Nephron progenitor cell (in vitro differentiated cells): ENCODE measurements around the gene GPSM1.

ENCODE experiments used
- DNase-seq: peaks from one replicate; pipeline ENCODE4 v3.0.0; 2021
- H3K27ac Mint-ChIP-seq: 2 replicates; pipeline ENCODE4 v1.8.0; 2021; ENCODE audit warnings: mild to moderate bottlenecking, moderate library complexity, mixed read lengths
- H3K27me3 Mint-ChIP-seq: 2 replicates; pipeline ENCODE4 v1.8.0; 2021; ENCODE audit warnings: mild to moderate bottlenecking, low read depth, mixed read lengths; ENCODE audit not compliant: poor library complexity
- H3K36me3 Mint-ChIP-seq: 2 replicates; pipeline ENCODE4 v1.8.0; 2021; ENCODE audit warnings: low read depth, mixed read lengths
- H3K4me1 Mint-ChIP-seq: 2 replicates; pipeline ENCODE4 v1.8.0; 2021; ENCODE audit warnings: mixed read lengths
- H3K4me3 Mint-ChIP-seq: 2 replicates; pipeline ENCODE4 v1.8.0; 2021; ENCODE audit warnings: mild to moderate bottlenecking, moderate library complexity, mixed read lengths
- H3K9me3 Mint-ChIP-seq: 2 replicates; pipeline ENCODE4 v1.8.0; 2021; ENCODE audit warnings: mild to moderate bottlenecking, moderate library complexity, mixed read lengths
- TF ChIP-seq, protein P1 (sequence below): fragments of 200-600 bp; sonication (generic); IDR thresholded peaks from 2 replicates; pipeline ENCODE4 v1.5.0; 2021; ENCODE audit warnings: antibody characterized with exemption

Gene GPSM1

DNA sequence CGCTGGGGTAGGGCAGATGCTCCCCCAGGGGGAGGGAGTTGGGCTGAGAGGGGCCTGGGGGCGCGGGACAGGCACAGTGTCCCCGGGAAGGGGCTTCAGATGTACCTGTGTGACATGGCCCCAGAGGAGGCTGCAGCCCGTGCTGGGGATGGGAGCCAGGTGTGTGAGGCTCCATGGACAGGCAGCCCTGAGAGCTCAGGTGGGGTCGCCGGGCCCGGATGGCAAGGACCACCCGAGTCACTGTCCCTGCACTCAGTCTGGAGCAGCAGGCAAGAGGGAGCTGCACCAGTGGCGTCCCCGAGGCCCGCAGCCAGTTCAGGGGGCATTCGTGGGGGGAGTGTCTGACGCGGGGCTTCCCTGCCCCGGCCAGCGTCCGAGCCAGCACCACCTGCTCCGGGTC lies 42.4 kb upstream of the GPSM1 start:
- no peak for DNase-seq
- Mint-ChIP-seq H3K9me3 (peaks cover 3% of the 10 kb centered on the region), H3K4me3 (no peak overlapping the region), H3K36me3 (no peaks in the 10 kb centered on the region), H3K27ac (no peak overlapping the region), H3K27me3 (peaks cover 27% of the 10 kb centered on the region), H3K4me1 (peaks cover 7% of the 10 kb centered on the region)
- TF ChIP-seq, protein P1, sequence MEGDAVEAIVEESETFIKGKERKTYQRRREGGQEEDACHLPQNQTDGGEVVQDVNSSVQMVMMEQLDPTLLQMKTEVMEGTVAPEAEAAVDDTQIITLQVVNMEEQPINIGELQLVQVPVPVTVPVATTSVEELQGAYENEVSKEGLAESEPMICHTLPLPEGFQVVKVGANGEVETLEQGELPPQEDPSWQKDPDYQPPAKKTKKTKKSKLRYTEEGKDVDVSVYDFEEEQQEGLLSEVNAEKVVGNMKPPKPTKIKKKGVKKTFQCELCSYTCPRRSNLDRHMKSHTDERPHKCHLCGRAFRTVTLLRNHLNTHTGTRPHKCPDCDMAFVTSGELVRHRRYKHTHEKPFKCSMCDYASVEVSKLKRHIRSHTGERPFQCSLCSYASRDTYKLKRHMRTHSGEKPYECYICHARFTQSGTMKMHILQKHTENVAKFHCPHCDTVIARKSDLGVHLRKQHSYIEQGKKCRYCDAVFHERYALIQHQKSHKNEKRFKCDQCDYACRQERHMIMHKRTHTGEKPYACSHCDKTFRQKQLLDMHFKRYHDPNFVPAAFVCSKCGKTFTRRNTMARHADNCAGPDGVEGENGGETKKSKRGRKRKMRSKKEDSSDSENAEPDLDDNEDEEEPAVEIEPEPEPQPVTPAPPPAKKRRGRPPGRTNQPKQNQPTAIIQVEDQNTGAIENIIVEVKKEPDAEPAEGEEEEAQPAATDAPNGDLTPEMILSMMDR = no peak

DNA sequence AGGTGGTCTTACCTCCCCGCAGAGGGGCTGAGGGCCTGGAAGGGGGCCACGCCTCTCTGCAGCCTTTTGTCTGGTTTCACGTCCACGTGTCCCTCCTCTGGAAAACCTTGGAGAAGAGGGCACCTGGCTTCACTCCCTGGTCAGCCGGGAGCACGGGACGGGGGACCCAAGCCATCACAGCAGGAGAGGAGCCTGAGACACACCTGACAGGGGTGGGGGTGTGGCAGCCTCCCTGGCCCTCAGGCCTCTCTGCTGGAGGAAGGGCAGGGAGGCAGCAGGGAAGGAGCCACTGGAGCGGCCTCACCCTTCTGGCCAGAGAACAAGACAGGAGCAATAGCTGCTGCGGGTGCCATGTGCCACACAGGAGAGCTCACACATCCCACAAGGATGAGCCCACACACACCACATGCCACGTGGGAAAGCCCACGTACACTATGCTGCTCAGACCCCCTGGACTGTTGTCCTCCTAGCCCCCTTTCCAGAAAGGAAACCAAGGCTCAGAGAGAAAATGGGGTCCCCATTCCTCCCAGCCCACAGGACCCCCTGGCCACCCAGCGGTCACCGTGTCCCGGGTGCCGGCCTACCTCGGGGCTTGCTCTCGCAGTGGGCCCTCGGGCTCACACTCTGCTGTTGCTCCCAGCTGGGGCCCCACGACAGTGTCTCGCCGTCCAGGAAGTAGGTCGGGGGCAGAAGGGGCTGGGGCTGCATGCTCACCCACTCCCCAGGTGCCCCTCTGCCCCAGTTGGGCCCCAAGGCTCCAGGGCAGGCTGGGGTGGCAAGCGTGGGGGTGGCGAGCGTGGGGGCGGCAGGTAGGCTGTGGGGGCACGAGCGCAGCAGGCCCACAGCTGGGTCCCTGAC lies 41.6 kb upstream of the GPSM1 start:
- H3K4me3 Mint-ChIP-seq = no peak overlapping the region
- TF ChIP-seq, protein P1 = no peak
- H3K9me3 Mint-ChIP-seq = no peaks in the 10 kb centered on the region
- DNase-seq = no peak
- H3K4me1 Mint-ChIP-seq = peaks cover 7% of the 10 kb centered on the region
- peaks cover 24% of the 10 kb centered on the region for H3K27me3 Mint-ChIP-seq
- no peak overlapping the region for H3K27ac Mint-ChIP-seq
- H3K36me3 Mint-ChIP-seq = no peaks in the 10 kb centered on the region

DNA sequence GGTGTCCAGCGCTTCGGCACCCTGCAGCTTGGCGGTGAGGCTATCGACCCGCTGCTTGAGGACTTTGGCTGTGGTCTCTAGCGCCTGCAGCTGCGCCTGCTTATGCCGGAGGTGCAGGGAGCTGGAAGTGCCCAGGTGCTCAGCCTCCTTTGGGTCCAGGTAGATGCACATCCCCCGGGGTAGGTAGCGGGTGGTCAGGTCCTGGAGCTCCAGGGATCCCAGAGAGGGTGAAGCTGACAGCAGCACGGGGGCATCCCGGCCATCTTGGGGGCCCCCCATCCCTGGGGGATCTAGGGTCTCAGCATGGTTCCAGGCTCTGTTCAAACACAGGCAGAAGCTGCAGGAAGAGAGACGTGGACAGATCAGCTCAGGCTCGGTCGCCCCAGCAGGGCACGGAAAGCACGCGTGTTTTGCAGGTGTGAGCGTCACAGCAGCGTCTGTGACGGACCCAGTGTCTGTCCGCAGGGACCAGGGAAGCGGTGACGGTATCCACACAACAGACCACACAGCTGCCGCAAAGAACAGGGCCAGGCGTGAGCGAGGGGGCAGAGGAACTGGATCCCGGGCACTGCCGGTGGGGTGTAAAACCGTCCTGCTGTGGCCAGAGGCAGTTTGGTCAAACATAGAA lies 40.9 kb upstream of the GPSM1 start:
- Mint-ChIP-seq H3K36me3 (no peaks in the 10 kb centered on the region), H3K9me3 (no peaks in the 10 kb centered on the region), H3K27me3 (peaks cover 24% of the 10 kb centered on the region), H3K4me3 (no peak overlapping the region), H3K4me1 (peaks cover 7% of the 10 kb centered on the region), H3K27ac (no peak overlapping the region)
- DNase-seq = no peak
- TF ChIP-seq, protein P1 = no peak

DNA sequence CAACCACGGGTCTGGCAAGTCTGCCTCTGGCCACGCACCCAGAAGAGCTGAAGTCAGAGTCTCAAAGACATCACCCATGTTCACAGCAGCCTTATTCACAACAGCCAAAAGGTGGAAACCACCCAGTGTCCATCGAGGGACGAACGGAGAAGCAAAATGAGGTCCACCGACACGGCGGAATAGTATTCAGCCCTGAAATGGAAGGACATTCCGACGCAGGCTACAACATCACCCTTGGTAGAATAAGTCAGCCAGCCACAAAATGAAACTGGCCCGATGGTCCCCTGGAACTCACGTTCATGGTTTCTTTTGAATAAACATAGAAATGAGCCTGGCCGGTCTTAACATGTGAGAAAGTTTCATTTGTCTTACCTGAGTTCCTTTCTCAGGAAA lies 40.4 kb upstream of the GPSM1 start:
- Mint-ChIP-seq H3K4me1 (peaks cover 7% of the 10 kb centered on the region), H3K27ac (no peak overlapping the region), H3K27me3 (peaks cover 23% of the 10 kb centered on the region), H3K36me3 (no peaks in the 10 kb centered on the region), H3K4me3 (no peak overlapping the region), H3K9me3 (no peaks in the 10 kb centered on the region)
- TF ChIP-seq, protein P1 = no peak
- DNase-seq = no peak

DNA sequence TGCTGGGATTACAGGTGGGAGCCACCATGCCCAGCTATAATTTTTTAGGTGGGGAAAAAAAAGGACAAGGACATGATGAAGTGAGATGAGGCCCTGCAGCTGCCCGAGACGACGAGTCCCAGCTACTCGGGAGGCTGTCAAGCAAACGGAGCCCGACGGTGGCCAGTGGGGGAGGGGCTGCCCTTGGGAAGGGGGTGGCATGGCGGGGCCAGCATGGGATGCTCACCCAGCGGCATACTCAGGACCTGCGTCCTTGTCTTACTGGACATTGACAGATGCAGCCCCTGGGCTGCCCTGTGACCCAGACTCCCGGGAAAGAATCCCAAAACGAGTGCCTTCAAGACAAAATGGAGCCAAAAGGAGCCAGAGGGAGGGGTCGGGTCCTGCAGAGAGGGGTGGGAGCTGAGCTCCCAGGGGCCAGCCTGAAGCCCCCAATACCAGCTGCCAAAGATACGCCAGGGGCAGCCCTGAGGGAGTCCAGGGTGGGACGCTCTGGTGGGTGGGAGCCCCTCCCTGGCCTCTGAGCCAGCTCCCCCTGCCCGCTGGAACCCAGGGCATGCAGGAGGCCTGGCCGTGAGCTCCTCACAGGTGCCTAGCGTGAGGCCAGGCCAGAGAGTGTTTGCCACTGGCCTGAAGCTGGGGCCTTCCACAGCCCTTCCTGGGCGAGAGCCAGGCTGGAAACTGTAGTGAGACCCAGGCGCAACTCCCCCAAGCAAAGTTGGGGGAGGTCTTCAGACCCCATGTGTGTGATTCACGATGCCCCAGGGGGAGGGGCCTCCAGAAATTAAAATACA lies 39.2 kb upstream of the GPSM1 start:
- H3K9me3 Mint-ChIP-seq = no peaks in the 10 kb centered on the region
- TF ChIP-seq, protein P1 = no peak
- DNase-seq = no peak

More for the DNA sequence above, 39.2 kb upstream of the GPSM1 start:
- Mint-ChIP-seq H3K36me3 (no peaks in the 10 kb centered on the region), H3K27ac (no peak overlapping the region), H3K4me1 (peaks cover 7% of the 10 kb centered on the region), H3K4me3 (no peak overlapping the region), H3K27me3 (peaks cover 26% of the 10 kb centered on the region)
